HepG2 (cell line): Measurements from ENCODE around the gene EPN3. TPM values are rescaled to one million over a fixed set of nuclear protein-coding genes. Genes with fewer than 3 reads are reported as not detected.
A peak's percentile ranks its signal among the peaks of the same experiment; 100 is the strongest.

ENCODE experiments used
- AHDC1 ChIP-seq: sonication (generic); formaldehyde crosslinking; IDR thresholded peaks from 2 replicates; pipeline ENCODE4 v1.5.1; 2020; ENCODE audit warnings: mild to moderate bottlenecking, missing genetic modification reagents, borderline replicate concordance
- BHLHE40 ChIP-seq: IDR thresholded peaks from 2 replicates; pipeline ENCODE4 v1.6.1; 2011; ENCODE audit warnings: low read length, improper control_type of control experiment
- SIX1 ChIP-seq: sonication (generic); formaldehyde crosslinking; IDR thresholded peaks from 2 replicates; pipeline ENCODE4 v1.4.0; 2020; ENCODE audit warnings: missing genetic modification reagents, borderline replicate concordance
- STAG1 ChIP-seq: sonication (generic); formaldehyde crosslinking; IDR thresholded peaks from 2 replicates; pipeline ENCODE4 v1.4.0; 2020; ENCODE audit warnings: missing genetic modification reagents
- TEAD3 ChIP-seq: optimal IDR thresholded peaks from 2 replicates; pipeline ENCODE3; 2016; ENCODE audit warnings: borderline replicate concordance
- ZNF180 ChIP-seq: sonication (generic); formaldehyde crosslinking; IDR thresholded peaks from 2 replicates; pipeline ENCODE4 v1.4.0; 2020; ENCODE audit warnings: low read depth, missing genetic modification reagents, borderline replicate concordance
- ZNF329 ChIP-seq: sonication (generic); formaldehyde crosslinking; IDR thresholded peaks from 2 replicates; pipeline ENCODE4 v1.9.0; 2021; ENCODE audit warnings: low read depth, mild to moderate bottlenecking, missing genetic modification reagents
- ZNF367 ChIP-seq: sonication (generic); formaldehyde crosslinking; IDR thresholded peaks from 2 replicates; pipeline ENCODE4 v1.4.0; 2020; ENCODE audit warnings: missing genetic modification reagents, borderline replicate concordance
- ZNF512 ChIP-seq: sonication (generic); formaldehyde crosslinking; IDR thresholded peaks from 2 replicates; pipeline ENCODE4 v1.4.0; 2020; ENCODE audit warnings: mild to moderate bottlenecking, missing genetic modification reagents
- polyA plus RNA-seq, 8 experiments: library from polyadenylated mRNA; depleted of rRNA in 3 of 8; stranded (reverse) in 7 of 8; unstranded in 1 of 8; fragments of >200 nt; fragmentation: Illumina TruSeq in 4 of 8; extraction: Trizol in 4 of 8; gene quantifications; 2 replicates each; pipeline versions ENCODE4 v1.2.1 to v1.2.3, GENCODE V29; 2011 to 2016; ENCODE audit warnings: low read depth in 4 of 8, missing spikeins in 1 of 8, mixed read lengths in 1 of 8; ENCODE audit not compliant: insufficient read depth in 1 of 8
- total RNA-seq, 5 experiments: library from RNA; depleted of rRNA; stranded (reverse); fragments of >200 nt; fragmentation: Illumina TruSeq; extraction: Trizol; gene quantifications; 2 replicates each; pipeline ENCODE4 v1.2.3, GENCODE V29; 2016; ENCODE audit warnings: low read depth in 1 of 5
- TF ChIP-seq, protein P1 (sequence below): sonication (generic); IDR thresholded peaks from 2 replicates; pipeline ENCODE4 v1.6.1; 2016; ENCODE audit warnings: low read depth, borderline replicate concordance
- TF ChIP-seq, protein P2 (sequence below): sonication (generic); formaldehyde crosslinking; IDR thresholded peaks from 2 replicates; pipeline ENCODE4 v1.8.1; 2023; ENCODE audit warnings: mild to moderate bottlenecking, inconsistent platforms, moderate library complexity, missing genetic modification reagents, borderline replicate concordance
- TF ChIP-seq, protein P3 (sequence below): sonication (generic); formaldehyde crosslinking; IDR thresholded peaks from 2 replicates; pipeline ENCODE4 v1.4.0; 2020; ENCODE audit warnings: missing genetic modification reagents, borderline replicate concordance

The EPN3 gene
- total and polyA plus RNA-seq, 2 of the 13 experiments (the other 11 are each of a cell fraction or from before 2014, with no cell fraction given) = 0.11 to 0.95 TPM

- TF ChIP-seq AHDC1 (no peak), BHLHE40 (no peak), SIX1 (CRISPR knock-in tag) (no peak), STAG1 (CRISPR knock-in tag) (peak; percentile 20; the same call in 1 of the 2 replicates), ZNF180 (CRISPR knock-in tag) (no peak), ZNF512 (CRISPR knock-in tag) (no peak), TEAD3 (CRISPR knock-in tag) (peak; percentile 80), ZNF329 (CRISPR knock-in tag) (no peak), ZNF367 (CRISPR knock-in tag) (no peak)
- TF ChIP-seq, protein P1, sequence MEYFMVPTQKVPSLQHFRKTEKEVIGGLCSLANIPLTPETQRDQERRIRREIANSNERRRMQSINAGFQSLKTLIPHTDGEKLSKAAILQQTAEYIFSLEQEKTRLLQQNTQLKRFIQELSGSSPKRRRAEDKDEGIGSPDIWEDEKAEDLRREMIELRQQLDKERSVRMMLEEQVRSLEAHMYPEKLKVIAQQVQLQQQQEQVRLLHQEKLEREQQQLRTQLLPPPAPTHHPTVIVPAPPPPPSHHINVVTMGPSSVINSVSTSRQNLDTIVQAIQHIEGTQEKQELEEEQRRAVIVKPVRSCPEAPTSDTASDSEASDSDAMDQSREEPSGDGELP = peak; percentile 27; the same call in 1 of the 2 replicates
- TF ChIP-seq, protein P2, sequence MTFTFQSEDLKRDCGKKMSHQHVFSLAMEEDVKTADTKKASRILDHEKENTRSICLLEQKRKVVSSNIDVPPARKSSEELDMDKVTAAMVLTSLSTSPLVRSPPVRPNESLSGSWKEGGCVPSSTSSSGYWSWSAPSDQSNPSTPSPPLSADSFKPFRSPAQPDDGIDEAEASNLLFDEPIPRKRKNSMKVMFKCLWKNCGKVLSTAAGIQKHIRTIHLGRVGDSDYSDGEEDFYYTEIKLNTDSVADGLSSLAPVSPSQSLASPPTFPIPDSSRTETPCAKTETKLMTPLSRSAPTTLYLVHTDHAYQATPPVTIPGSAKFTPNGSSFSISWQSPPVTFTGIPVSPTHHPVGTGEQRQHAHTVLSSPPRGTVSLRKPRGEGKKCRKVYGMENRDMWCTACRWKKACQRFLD (CRISPR knock-in tag) = no peak
- TF ChIP-seq, protein P3, sequence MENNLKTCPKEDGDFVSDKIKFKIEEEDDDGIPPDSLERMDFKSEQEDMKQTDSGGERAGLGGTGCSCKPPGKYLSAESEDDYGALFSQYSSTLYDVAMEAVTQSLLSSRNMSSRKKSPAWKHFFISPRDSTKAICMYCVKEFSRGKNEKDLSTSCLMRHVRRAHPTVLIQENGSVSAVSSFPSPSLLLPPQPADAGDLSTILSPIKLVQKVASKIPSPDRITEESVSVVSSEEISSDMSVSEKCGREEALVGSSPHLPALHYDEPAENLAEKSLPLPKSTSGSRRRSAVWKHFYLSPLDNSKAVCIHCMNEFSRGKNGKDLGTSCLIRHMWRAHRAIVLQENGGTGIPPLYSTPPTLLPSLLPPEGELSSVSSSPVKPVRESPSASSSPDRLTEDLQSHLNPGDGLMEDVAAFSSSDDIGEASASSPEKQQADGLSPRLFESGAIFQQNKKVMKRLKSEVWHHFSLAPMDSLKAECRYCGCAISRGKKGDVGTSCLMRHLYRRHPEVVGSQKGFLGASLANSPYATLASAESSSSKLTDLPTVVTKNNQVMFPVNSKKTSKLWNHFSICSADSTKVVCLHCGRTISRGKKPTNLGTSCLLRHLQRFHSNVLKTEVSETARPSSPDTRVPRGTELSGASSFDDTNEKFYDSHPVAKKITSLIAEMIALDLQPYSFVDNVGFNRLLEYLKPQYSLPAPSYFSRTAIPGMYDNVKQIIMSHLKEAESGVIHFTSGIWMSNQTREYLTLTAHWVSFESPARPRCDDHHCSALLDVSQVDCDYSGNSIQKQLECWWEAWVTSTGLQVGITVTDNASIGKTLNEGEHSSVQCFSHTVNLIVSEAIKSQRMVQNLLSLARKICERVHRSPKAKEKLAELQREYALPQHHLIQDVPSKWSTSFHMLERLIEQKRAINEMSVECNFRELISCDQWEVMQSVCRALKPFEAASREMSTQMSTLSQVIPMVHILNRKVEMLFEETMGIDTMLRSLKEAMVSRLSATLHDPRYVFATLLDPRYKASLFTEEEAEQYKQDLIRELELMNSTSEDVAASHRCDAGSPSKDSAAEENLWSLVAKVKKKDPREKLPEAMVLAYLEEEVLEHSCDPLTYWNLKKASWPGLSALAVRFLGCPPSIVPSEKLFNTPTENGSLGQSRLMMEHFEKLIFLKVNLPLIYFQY = no peak
Observed at GRCh38 chr17:50523208-50523607, 9.3 kb upstream of the EPN3 start (continued).
